ENCODE measurements around the gene LRRC14B. TPM values are rescaled to one million over a fixed set of nuclear protein-coding genes. Genes with fewer than 3 reads are reported as not detected.

LRRC14B gene
- polyA plus RNA-seq, 3 donors: not detected

DNA sequence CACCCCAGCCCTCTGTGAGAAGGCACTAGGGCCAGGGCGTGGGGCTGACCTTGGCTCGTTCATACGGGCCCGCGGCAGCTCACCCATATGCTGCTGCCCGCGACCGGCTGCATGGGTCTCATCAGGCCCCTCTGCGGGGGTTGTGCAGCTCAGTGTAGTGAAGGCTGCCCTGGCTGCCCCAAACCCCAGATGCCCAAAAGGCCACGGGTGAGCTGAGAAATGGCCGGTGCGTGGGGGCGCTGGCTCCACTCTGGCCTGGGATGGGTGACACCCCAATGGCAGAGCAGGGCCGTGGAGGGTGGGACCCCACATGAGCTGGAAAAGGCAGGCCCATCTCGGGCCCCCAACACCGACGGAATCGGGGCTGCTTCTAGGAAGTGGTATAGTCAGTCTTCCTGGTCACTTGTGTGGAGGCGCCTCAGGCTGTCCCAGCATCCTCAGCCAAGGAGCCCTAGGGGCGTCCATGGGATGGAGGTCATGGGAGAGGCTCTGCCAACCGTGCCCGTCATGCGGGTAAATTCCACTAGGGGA lies 19.4 kb upstream of the LRRC14B start:
- intact Hi-C loops (cut with micrococcal nuclease): no loop called here
- WGBS (ENCODE audit: insufficient coverage): 92% methylated on average over 20 of the region's 23 CpGs

DNA sequence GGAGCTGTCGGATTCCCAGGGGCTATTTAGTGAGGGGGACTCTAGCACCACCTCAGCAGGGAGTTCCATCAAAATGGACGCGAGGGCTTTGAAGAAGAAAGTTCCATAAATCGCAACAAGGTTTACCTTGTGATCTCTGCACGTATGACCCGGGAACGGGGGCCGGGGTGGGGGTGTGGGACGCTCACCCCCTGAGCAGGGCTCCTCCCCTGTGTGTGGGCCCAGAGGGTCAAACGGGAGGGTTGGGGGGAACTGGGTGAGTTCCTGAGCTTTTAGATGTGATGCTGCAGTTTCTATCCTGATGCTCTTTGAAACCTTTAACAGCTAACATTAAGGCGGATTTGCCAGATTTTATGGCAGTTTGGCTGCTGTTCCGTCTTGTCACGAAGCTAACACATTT lies 18.9 kb upstream of the LRRC14B start:
- Histone ChIP-seq H3K4me2 (replicated peaks; ENCODE audit: extremely low read depth, low read length, poor library complexity, severe bottlenecking) (no peak overlapping the region), H3K36me3 (replicated peaks in 1 of 2; ENCODE audit: control insufficient read depth in 1 of 2, insufficient read depth in 2 of 2, low read length in 2 of 2) (no peaks in the 10 kb centered on the region), H3K27ac (ENCODE audit: low read depth in 1 of 2, low read length in 2 of 2) (no peak overlapping the region), H3K9ac (ENCODE audit: insufficient read depth, low read length, poor library complexity, severe bottlenecking) (no peak overlapping the region), H3K9me3 (replicated peaks in 1 of 2; ENCODE audit: control insufficient read depth in 1 of 2, insufficient read depth in 1 of 2, low read length in 2 of 2) (no peaks in the 10 kb centered on the region), H2AFZ (ENCODE audit: insufficient read depth, low read depth, low read length, poor library complexity, severe bottlenecking) (no peak overlapping the region), H3K4me1 (ENCODE audit: control insufficient read depth in 1 of 2, insufficient read depth in 2 of 2, low read length in 2 of 2) (no peaks in the 10 kb centered on the region), H4K20me1 (ENCODE audit: insufficient read depth, low read length) (no peaks in the 10 kb centered on the region), H3K27me3 (ENCODE audit: control insufficient read depth in 2 of 2, insufficient read depth in 2 of 2, low read length in 2 of 2) (no peaks in the 10 kb centered on the region), H3K4me3 (replicated peaks in 1 of 3; ENCODE audit: low read depth in 2 of 3, low read length in 3 of 3) (no peak overlapping the region), H3K79me2 (ENCODE audit: insufficient read depth, low read length) (no peaks in the 10 kb centered on the region)
- Mint-ChIP-seq H3K27ac (no peak overlapping the region), H3K4me3 (no peak overlapping the region), H3K9me3 (no peaks in the 10 kb centered on the region), H3K4me1 (no peaks in the 10 kb centered on the region), H3K27me3 (ENCODE audit: low read depth in 3 of 3) (peaks cover 0 to 9% (median 2%) of the 10 kb centered on the region in 3 donors), H3K36me3 (no peaks in the 10 kb centered on the region)
- TF ChIP-seq, protein P1, sequence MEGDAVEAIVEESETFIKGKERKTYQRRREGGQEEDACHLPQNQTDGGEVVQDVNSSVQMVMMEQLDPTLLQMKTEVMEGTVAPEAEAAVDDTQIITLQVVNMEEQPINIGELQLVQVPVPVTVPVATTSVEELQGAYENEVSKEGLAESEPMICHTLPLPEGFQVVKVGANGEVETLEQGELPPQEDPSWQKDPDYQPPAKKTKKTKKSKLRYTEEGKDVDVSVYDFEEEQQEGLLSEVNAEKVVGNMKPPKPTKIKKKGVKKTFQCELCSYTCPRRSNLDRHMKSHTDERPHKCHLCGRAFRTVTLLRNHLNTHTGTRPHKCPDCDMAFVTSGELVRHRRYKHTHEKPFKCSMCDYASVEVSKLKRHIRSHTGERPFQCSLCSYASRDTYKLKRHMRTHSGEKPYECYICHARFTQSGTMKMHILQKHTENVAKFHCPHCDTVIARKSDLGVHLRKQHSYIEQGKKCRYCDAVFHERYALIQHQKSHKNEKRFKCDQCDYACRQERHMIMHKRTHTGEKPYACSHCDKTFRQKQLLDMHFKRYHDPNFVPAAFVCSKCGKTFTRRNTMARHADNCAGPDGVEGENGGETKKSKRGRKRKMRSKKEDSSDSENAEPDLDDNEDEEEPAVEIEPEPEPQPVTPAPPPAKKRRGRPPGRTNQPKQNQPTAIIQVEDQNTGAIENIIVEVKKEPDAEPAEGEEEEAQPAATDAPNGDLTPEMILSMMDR (IDR thresholded peaks at IDR 0.05): no peak
- intact Hi-C loops (cut with micrococcal nuclease): no loop called here
- DNase-seq: no peak
- WGBS (ENCODE audit: insufficient coverage): 96% methylated on average over 12 of the region's 13 CpGs

More for the DNA sequence above, 19.4 kb upstream of the LRRC14B start:
- Histone ChIP-seq H3K4me1 (ENCODE audit: control insufficient read depth in 1 of 2, insufficient read depth in 2 of 2, low read length in 2 of 2) (no peaks in the 10 kb centered on the region), H3K4me3 (replicated peaks in 1 of 3; ENCODE audit: low read depth in 2 of 3, low read length in 3 of 3) (no peak overlapping the region), H3K4me2 (replicated peaks; ENCODE audit: extremely low read depth, low read length, poor library complexity, severe bottlenecking) (no peak overlapping the region), H3K79me2 (ENCODE audit: insufficient read depth, low read length) (no peaks in the 10 kb centered on the region), H2AFZ (ENCODE audit: insufficient read depth, low read depth, low read length, poor library complexity, severe bottlenecking) (no peak overlapping the region), H4K20me1 (ENCODE audit: insufficient read depth, low read length) (no peaks in the 10 kb centered on the region), H3K9ac (ENCODE audit: insufficient read depth, low read length, poor library complexity, severe bottlenecking) (no peak overlapping the region), H3K36me3 (replicated peaks in 1 of 2; ENCODE audit: control insufficient read depth in 1 of 2, insufficient read depth in 2 of 2, low read length in 2 of 2) (no peaks in the 10 kb centered on the region), H3K27ac (ENCODE audit: low read depth in 1 of 2, low read length in 2 of 2) (no peak overlapping the region), H3K9me3 (replicated peaks in 1 of 2; ENCODE audit: control insufficient read depth in 1 of 2, insufficient read depth in 1 of 2, low read length in 2 of 2) (no peaks in the 10 kb centered on the region), H3K27me3 (ENCODE audit: control insufficient read depth in 2 of 2, insufficient read depth in 2 of 2, low read length in 2 of 2) (no peaks in the 10 kb centered on the region)
- no peak for DNase-seq
- no peaks in the 10 kb centered on the region for H3K4me1 Mint-ChIP-seq
- H3K36me3 Mint-ChIP-seq: no peaks in the 10 kb centered on the region
- no peak overlapping the region for H3K4me3 Mint-ChIP-seq
- TF ChIP-seq, protein P1 (IDR thresholded peaks at IDR 0.05): no peak
- no peaks in the 10 kb centered on the region for H3K9me3 Mint-ChIP-seq
- peaks cover 0 to 9% (median 2%) of the 10 kb centered on the region in 3 donors for H3K27me3 Mint-ChIP-seq (ENCODE audit: low read depth in 3 of 3)
- no peak overlapping the region for H3K27ac Mint-ChIP-seq

Measured in CD14-positive monocyte (primary cell).